ENCODE data around the gene JMJD8. TPM values are rescaled to one million over a fixed set of nuclear protein-coding genes. Genes with fewer than 3 reads are reported as not detected.

Gene JMJD8
- total and polyA plus RNA-seq, 9 of the 15 experiments (the other 6 are each of a cell fraction or from before 2014, with no cell fraction given), result 1.2 to 50.6 (median 29.3) TPM

DNA sequence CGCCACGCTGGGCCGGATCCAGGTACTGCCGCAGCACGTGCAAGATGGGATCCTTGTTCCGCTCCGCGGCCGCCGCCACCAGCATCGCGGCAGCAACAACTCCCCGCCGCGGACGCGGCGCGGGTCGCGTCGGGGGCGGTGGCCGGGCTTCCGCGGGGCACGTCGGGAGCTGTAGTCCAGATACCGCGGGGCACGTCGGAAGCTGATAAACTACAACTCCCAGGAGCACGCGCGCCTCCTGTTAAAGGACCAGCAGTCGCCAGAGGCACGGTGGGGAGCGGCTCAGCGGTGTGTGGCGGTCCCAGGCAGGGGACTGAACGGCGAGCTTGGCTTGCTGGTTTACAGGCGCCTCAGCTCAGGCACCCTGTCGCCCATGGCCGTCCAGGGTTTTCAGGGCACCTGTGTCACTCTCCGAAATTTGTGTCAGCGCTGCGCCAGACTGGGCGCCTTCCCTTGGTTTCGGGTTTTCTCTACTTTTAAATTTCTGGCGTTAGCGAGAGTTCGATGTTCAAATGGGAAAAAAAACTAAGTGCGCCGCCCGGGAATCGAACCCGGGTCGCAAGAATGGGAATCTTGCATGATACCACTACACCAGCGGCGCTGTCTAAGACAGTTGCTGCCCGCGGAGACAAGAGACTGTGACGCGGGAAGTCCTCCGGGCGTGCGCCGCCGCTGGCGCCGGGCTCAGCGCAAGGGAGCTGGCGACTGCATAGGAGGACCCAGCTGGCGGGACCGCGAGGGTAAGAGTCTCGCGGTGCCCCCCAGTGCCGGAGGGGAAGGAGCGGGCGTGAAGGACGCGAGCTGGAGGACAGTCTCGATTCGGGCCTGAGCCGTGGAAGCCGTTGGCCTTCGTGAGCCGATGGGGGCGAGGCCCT lies 47.7 kb downstream of the JMJD8 start, which contains the start of gene METTL26 (continued):
- TF ChIP-seq TARDBP (IDR thresholded peaks at IDR 0.05) (peak; percentile 73; the same call in 1 of the 2 replicates), HDAC1 (IDR thresholded peaks at IDR 0.05) (peak; percentile 93 to 98), KLF13 (tag; IDR thresholded peaks at IDR 0.05; ENCODE audit: borderline replicate concordance, low read depth) (peak; percentile 86), SNRNP70 (optimal IDR thresholded peaks at IDR 0.05; ENCODE audit: low read depth, low read length) (no peak)
- TF ChIP-seq, protein P1, sequence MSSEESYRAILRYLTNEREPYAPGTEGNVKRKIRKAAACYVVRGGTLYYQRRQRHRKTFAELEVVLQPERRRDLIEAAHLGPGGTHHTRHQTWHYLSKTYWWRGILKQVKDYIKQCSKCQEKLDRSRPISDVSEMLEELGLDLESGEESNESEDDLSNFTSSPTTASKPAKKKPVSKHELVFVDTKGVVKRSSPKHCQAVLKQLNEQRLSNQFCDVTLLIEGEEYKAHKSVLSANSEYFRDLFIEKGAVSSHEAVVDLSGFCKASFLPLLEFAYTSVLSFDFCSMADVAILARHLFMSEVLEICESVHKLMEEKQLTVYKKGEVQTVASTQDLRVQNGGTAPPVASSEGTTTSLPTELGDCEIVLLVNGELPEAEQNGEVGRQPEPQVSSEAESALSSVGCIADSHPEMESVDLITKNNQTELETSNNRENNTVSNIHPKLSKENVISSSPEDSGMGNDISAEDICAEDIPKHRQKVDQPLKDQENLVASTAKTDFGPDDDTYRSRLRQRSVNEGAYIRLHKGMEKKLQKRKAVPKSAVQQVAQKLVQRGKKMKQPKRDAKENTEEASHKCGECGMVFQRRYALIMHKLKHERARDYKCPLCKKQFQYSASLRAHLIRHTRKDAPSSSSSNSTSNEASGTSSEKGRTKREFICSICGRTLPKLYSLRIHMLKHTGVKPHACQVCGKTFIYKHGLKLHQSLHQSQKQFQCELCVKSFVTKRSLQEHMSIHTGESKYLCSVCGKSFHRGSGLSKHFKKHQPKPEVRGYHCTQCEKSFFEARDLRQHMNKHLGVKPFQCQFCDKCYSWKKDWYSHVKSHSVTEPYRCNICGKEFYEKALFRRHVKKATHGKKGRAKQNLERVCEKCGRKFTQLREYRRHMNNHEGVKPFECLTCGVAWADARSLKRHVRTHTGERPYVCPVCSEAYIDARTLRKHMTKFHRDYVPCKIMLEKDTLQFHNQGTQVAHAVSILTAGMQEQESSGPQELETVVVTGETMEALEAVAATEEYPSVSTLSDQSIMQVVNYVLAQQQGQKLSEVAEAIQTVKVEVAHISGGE (CRISPR knock-in tag; IDR thresholded peaks at IDR 0.05), result peak in 2 of 3 experiments; percentile 31 to 86; a peak in 3 of 6 replicates
- TF ChIP-seq, protein P2, sequence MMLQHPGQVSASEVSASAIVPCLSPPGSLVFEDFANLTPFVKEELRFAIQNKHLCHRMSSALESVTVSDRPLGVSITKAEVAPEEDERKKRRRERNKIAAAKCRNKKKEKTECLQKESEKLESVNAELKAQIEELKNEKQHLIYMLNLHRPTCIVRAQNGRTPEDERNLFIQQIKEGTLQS (IDR thresholded peaks at IDR 0.05), result no peak
- TF ChIP-seq, protein P2 (CRISPR knock-in tag; conservative IDR thresholded peaks at IDR 0.05), result peak; percentile 89

All from K562 (cell line).